GM18499 (cell line): ENCODE measurements around the gene SLCO2B1.

Experiments
- ATAC-seq: cut with Tn5 transposase; IDR thresholded peaks from one replicate; pipeline ENCODE4 v1.9.1; 2021; ENCODE audit warnings: moderate number of reproducible peaks; ENCODE audit not compliant: insufficient read depth, unreplicated experiment

SLCO2B1 gene

DNA sequence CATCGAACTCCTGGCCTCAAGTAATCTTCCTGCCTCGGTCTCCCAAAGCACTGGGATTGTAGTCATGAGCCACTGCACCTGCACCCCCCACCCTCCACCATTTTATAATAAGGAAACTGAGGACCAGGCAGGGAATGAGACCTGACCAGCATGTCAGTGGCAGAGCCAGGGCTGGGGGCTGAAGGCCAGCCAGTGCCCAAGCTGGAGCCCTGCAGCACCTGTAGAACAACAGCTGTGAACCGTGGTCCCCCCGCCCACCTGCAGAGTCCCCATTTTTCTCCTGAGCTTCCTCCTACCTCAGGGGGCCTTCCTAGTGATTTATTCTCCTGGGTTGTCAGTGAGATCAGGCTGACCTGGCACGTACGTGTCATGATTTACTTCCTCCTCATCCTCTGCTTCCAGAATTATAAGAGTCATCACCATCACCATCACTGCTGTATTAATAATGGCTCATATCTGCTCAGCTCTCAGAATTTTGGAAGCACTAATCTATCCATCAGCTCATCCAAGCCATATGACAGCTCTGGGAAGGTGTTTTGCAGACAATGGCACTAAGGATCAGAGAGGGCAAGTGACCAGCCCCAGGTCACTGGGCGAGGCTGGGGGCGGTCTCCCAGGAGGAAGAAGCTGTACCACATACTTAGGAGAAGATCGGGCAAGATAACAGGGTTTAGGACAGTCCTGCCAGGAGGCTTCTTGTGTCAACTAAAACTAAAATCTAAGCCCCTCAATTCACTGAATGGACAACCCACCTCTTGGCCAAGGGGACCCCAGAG lies 5.5 kb upstream of the SLCO2B1 start:
- ATAC-seq: no peak

DNA sequence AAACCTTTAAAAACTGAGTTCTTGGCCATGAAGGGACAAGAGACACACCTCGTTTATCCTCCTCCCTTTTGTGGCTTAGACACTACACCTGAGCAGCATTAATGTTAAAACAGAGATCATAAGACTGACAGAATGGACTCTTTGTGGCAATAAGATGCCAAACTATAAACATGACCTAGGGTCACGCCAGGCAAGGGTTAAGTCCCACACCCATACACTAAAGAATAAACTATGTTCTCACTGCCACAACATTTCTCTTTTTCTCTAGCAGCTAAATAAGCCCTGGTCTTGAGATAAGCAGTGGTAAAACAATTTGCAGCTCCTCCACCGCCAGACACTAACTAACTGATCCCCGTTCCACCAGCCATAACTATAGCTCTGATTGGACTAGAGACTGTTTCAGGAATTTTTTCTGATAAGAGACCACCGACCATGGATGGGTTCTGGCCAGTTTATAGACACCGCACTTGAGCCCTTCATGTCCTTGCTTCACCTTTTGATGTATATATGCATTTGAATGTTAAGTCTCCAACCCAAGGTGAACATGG lies 4.9 kb upstream of the SLCO2B1 start:
- no peak for ATAC-seq

DNA sequence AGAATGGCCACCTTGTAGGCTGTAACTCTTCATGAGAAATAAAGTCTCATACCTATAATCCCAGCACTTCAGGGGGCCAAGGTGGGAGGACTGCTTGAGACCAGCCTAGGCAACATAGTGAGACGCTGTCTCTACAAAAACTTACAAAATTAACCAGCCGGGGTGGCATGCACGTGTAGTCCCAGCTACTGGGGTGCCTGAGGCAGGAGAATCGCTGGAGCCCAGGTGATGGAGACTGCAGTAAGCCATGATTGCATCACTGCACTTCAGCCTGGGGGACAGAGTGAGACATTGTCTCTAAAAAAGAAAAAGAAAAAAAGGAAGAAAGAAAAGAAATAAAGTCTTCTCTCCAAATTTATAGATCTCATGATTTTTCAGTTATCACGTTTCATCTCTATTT lies 4.2 kb upstream of the SLCO2B1 start:
- no peak for ATAC-seq

DNA sequence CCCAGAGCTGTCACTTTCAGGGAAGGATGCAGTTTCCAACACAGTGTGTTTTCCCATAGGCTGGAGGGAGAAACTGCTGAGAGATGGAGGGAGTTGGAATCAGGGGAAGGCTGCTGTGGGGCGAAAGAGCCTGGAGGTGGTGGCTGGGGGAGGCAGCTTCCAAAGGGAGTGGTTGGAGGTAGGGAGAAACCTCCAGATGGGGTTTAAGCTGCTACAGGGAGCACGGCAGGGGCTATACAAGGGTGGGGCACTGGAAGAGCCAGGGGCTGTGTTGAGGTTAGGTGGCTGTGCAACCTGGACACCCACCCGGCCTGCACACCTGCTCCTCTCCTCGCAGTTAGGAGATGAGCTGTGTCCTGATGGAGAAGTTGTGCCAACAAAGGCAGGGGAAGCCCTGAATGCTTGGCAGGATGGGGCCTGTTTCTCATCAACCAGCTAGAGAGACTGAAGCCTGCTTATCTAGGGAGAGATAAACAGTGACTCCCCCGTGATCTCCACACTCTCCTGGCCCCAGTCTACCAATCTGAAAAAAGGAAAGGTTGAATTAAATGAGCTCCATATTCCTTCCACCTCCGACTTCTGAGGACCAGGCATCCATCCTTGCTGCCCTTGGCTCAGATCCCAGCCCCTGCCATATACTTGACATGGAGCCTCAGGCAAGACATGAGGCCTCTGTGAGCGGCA lies 3.6 kb upstream of the SLCO2B1 start:
- ATAC-seq: no peak

DNA sequence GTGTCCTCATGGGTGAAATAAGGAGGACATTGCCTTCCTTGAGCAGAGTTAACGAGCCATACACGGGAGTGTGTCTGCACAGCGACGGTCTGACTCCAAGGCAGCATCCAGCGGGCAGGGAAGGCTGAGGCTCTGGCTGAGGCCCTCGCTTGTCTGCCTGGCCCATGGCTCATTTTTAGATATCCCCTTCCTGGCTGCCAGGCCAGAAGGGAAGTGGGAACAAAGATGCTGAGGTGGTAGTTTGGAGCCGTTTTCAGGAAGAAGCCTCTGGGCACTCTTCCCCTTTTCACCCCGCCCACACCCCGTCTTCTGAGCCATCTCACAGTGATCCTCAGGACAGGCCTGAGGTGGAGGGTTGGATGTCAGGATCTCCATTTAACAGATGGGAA lies 3.0 kb upstream of the SLCO2B1 start:
- ATAC-seq: no peak

DNA sequence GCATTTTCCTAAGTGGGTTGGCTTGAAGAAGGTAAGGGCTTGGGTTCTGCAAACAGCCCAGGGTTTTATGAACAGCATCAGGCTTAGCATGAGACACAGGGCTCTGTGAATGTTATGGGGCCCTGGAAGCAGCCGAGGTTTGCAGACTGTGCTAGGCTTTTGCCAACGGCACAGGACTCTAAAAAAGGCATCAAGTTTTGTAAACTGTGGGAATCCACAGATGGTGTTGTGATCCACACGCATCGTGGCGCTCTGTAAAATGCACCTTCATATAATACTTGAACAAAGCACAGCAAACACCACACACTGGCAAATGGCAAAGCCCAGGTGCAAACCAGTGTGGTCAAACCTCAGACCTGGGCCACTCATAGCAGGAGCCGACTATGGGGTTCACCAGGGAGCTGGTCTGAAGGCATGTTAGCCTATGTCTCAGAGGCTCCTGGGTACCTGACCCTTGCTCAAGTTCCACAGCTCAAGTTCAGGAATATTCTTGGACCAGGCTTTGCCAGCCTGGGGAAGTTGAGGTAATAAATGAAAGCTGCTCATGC lies 2.4 kb upstream of the SLCO2B1 start:
- ATAC-seq: no peak

DNA sequence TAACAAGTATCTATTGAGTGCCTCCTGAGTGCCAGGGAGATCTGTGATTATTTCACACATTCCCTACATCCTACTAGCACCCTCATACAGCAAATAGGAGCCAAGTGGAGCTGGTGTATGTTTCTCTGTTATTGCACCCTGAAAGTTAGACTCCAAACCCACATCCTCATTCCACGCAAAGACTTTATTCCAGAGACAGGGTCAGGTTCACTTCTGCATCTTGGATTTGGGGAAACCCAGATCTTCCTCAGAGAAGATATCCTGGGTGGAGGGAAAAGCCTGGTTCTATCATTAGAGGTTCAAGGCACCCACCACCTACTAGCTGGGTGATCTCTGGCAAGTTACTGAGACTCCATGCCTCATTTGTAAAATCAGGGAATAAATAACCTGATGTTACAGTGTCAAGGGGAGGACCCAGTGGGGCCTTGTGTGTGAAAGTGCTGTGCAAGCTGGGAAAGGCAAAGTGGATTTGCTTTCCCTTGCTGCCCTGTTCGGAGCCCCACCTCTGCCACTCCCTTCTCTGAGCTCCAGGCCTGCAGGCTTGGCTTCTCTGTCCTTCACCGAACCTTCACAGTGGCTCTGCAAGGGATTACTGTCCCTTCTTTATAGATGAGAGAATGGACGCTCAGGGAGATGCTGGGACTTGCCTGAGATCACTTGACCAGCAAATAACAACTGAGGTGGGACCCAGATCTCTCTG lies 991 bp upstream of the SLCO2B1 start:
- no peak for ATAC-seq

DNA sequence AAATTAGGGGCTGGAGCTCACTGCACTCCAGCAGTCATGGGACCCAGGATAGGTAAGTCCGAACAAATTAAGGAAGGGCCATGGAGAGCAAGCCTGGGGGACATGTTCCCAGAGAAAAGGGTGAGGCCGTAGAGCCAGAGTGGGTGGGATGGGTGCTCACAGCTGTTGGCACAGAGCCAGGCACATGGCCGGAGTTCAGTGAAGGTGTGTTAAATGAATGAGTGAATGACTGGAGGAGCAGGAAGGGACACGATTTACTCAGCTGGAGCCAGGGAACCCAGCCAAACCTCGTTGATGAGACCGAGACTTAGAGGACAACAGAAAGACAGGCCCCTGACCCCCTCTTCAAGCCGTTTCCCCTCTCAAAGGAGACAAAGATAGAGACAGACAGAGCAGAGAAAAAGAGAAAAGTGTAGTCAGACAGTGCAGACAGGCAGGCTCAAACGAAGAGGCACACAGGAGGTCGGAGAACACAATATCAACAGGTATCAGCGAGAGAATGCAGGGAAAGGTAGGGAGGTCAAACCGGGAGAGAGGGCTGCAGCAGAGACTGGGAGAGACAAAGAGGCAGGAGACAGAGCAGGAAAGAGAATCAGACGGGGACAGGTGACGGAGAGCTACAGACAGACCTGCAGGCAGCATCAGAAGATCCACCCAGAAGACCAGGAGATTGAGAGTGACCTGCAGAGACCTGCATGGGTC lies 590 bp downstream of the SLCO2B1 start:
- ATAC-seq: no peak

DNA sequence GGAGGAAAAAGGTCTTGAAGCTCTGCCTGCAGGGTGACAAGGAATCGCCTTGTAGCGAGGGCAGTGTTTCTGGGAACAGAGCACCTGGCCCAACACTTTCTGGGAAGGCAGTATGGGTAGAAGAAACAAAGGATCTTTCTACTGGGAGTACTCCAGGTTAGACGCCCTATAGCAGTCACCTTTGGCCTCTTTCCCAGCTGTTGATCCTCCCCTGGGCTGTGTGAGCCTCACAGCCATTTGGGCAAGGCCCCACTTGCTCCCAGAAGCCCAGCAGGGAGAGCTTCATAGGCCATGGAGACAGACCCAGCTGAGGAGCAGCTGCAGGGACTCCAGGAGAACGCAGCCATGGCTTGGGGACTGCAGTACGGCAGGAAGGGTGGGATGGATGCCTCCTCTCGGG lies 1.2 kb downstream of the SLCO2B1 start:
- ATAC-seq: no peak

DNA sequence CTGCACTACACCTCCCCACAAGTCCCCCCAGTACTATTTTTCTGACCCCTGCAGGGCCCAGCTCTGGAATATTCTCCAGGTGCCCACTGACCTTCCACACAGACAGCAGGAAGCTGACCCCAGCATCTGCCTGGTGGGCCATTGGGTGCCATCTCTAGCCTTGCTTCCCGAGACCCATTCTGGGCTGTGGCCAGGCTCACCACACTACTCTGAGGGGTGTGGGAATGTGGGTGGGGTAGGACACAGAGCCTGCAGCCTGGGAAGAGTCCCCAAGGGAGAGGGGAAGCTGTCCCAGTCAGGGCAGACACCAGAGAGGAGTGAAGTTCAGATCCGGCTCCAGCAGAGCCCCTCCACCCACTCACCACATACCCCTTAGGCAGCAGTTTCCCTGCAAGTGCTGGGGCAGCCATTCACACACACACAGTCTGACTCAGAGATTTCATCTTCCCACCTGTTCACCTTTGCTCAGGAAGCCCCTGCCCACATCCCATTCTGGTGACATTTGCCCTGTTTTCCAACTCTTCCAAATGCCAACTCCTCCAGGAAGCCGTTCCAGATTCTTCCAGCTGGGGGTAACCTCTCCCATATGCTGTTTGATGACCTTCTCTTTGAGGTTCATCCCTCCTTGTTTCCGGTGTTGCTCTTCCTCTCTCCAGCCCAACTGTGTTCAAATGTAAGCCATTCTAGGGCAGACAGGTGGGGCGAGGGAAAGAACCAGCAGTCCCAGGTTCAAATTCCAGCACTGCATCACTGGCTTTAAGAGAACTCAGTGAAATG lies 1.9 kb downstream of the SLCO2B1 start:
- ATAC-seq: no peak

DNA sequence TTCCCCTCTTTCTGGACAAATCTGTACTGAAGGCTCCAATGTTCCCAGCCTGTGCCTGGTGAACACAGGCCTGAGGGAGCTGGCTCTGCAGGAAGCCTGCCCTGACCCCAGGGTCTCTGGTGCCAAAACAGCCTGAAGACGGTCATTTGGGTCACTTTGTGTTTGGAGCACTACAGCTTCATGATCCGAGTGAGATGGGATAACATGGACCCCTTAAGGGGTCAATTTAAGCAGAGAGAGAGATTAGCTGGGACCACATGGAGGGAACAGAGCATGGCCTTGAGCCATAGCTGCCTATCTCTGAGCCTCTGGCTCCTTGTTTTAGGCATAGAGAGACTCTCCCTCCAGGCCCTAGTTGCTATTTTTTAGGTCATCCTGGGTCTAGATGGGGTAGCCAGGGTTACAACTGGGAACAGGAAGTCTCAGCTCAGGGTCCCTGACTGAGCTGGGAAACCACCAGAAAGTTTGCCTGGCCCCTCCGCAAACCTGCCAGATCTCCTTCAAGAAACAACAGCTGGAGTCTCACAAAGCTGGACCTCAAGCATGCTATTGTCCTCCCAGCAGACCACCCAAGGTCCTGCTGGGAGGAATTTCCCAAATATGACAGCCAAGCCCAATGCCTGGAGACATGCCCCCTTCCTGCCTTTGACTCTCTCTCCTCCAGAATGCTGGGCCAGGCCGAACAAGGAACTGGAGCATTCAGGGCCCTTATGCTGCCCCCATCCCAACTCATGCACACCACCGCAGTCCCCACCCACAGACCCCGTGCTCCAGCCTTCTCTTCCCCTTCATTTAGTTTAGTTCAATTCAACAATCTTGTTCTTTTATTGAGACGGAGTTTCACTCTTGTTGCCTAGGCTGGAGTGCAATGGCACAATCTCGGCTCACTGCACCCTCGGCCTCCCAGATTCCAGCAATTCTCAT lies 4.0 kb downstream of the SLCO2B1 start:
- ATAC-seq: no peak

DNA sequence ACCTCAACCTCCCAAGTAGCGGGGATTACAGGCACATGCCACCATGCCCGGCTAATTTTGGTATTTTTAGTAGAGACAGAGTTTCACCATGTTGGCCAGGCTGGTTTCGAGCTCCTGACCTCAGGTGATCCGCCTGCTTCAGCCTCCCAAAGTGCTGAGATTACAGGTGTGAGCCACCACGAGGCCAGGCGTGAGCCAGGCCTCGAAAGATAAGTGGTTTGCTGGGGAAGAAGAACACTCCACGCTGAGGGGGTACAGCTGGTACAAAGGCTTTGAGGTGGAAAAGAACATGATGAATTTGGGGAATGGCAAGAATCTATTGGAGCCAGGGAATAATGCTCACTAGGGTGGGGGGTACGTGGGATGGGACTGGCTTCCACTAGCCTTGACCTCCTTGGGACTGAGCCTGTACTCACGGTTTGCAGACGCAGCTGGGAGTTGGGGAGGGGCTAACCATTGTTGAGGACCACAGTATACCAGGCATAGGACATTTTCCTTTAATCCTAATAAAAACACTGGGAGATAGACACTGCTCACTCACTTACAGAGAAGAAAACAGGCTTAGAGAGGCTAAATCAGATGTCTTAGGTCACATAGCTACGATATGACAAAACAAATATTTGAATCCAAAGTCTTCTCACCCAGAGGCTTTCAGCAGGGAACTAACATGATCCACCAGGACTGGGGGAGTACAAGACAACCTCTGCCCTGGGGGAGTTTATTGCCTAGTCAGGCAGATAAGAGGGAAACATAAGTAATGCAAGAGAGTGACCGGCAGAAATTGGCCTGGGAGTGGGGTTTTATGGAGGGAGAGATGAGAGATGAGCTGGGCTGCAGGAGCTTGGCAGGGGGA lies 4.9 kb downstream of the SLCO2B1 start:
- ATAC-seq: no peak

DNA sequence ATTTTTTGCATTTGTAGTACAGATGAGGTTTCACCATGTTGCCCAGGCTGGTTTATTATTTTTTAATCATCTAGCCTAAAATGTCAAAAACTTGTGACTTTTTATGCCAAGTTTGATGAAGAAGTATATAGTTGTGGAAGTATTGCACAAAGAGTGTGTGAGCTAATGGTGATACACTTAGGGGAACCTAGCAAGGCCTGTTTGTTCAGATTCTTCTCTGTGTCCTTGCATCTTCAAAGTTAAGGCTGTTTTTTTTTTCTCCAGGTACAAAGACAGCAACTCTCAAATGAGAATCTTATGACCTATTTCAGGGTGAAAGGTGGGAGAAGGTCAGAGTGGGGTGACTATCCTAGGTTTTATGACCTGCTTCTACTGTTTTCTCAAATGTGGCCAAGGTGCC lies 7.3 kb downstream of the SLCO2B1 start:
- no peak for ATAC-seq

DNA sequence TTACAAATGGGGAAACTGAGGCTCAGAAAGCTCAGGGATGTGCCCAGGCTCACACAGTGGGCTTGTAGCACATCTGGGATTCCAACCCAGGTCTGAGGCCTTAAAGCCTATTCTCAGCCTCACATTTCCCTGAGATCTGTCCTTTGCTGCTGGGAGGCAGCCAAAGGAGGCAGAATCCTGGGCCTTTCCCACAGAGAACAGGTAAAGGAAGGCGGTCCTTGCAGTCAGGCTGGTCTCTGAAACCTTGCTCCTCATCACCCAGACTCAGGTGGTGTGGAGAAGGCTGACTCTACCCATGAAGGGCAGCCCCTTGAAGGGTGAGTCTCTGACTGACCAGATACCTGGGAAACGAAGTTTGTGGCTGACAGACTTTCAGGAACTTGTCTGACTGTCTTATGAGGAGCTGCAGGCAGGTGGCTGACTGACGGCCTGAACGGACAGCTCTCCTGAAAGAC lies 7.8 kb downstream of the SLCO2B1 start:
- ATAC-seq: no peak

DNA sequence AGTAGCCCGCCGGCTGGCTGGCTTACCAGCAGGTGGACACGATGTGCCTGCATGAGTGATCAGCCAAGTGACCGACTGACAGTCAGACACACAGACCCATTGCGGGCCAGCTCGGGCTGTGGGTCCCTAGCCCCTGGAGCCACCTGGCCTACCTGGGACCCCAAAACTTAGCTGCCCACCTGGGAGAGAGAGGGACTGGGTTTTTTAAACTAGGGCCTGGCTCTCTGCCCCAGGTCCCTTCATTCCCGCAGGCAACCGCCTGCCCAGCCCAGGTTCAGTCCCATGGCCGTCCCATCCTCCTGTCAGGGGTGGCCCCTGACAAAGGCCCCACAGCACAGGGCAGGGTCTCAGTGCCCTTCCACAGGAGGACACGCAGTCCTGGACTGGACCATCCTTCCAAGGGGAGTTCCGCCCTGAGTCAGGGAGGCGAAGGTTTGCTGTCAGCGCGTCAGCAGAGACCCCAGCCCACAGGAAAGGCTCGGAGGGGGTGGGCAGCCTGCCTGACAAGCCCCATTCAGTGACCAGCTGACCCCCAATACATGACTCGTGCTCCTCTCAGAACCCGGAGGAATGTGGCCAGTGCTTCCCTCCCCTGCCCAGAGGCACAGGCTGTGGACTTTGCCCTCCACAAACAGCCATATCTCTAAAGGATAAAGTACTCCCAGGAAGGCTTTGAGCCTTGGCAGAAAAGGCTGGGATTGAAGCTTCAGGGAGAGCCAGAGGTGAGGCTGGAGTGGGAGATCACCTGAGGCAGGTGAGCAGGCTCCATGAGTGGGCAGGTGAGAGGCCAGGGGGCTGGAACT lies 8.4 kb downstream of the SLCO2B1 start:
- no peak for ATAC-seq

DNA sequence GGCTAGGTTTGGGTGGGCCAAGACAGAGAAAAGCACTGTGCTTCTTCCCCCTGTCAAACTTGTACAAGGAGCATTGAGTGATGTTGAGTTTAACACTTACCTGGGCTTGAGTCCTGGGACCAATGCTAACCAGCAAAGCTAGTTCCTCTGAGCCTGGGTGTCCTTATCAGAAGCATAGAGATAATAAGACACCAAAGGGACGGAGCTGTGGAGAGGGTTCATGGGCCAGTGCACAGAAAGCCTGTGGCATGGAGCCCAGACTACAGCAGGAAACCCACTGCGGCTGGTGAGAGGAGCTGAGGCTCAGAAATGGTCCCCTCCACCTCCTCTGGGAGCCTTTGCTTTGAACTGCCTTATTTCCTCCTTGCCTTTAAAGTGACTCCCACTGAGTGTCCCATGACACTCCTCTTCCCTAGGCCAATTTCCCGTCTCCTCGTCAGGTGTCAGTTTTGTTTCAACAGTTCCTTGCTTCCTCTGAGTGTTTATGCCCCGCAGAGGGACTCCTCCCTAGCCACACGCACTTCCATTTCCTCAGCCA lies 9.4 kb downstream of the SLCO2B1 start:
- ATAC-seq: no peak
